Vagina (tissue), 2 donors: ENCODE results near the gene RCAN3.
"Not testable (repeated sequence)": the region's sequence is repeated elsewhere in the genome, so short reads cannot be mapped to it uniquely, and the experiment has no call there.

Source experiments
- POLR2A ChIP-seq, 2 donors: fragments of 450-650 bp; IDR thresholded peaks; one replicate each; pipeline ENCODE4 v1.6.1; 2017; ENCODE audit warnings: antibody characterized with exemption in 2 of 2, mild to moderate bottlenecking in 2 of 2, moderate library complexity in 2 of 2
- TF ChIP-seq, protein P1 (sequence below), 3 experiments: fragments of 450-650 bp in 2 of 3; fragments of 200-600 bp in 1 of 3; sonication (generic) in 1 of 3; IDR thresholded peaks; one replicate each; pipeline ENCODE4 v1.5.1; 2017 to 2019; ENCODE audit warnings: antibody characterized with exemption in 3 of 3, mild to moderate bottlenecking in 2 of 3, moderate library complexity in 2 of 3

DNA sequence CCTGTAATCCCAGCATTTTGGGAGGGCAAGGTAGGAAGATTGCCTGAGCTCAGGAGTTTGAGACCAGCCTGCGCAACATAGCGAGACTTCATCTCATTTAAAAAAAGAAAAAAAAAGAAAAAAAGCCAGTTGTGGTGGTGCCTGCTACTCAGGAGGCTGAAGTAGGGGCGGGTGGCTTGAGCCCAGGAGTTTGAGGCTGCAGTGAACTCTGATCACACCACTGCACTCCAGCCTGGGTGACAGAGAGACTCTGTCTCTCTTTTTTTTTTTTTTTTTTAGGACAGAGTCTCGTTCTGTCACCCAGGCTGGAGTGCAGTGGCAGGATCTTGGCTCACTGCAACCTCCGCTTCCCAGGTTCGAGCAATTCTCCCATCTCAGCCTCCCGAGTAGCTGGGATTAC is 26.7 kb downstream of the RCAN3 start:
- TF ChIP-seq, protein P1, sequence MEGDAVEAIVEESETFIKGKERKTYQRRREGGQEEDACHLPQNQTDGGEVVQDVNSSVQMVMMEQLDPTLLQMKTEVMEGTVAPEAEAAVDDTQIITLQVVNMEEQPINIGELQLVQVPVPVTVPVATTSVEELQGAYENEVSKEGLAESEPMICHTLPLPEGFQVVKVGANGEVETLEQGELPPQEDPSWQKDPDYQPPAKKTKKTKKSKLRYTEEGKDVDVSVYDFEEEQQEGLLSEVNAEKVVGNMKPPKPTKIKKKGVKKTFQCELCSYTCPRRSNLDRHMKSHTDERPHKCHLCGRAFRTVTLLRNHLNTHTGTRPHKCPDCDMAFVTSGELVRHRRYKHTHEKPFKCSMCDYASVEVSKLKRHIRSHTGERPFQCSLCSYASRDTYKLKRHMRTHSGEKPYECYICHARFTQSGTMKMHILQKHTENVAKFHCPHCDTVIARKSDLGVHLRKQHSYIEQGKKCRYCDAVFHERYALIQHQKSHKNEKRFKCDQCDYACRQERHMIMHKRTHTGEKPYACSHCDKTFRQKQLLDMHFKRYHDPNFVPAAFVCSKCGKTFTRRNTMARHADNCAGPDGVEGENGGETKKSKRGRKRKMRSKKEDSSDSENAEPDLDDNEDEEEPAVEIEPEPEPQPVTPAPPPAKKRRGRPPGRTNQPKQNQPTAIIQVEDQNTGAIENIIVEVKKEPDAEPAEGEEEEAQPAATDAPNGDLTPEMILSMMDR (IDR thresholded peaks at IDR 0.05) = not testable (repeated sequence)
- not testable (repeated sequence) for TF ChIP-seq POLR2A (IDR thresholded peaks at IDR 0.05)
